Heart right ventricle (tissue), 16 donors: ENCODE results near the gene FAM83G. TPM values are rescaled to one million over a fixed set of nuclear protein-coding genes. Genes with fewer than 3 reads are reported as not detected.
"Not testable (repeated sequence)": the region's sequence is repeated elsewhere in the genome, so short reads cannot be mapped to it uniquely, and the experiment has no call there.

Source experiments
- ATAC-seq, 8 donors: fragments of 200-7000 bp; cut with Tn5 transposase; one replicate each; pipeline ENCODE4 v1.9.1; 2020; ENCODE audit warnings: mild to moderate bottlenecking in 8 of 8, moderate library complexity in 8 of 8, moderate number of reproducible peaks in 1 of 8
- DNase-seq, 2 donors: peaks; one replicate each; pipeline ENCODE4 v3.0.0-alpha.2; 2020
- H3K27ac ChIP-seq, 10 donors: fragments of 200-600 bp; sonication (generic) in 2 of 10; one replicate each; pipeline versions ENCODE4 v1.5.0 to v1.8.0; 2020 to 2022; ENCODE audit warnings: mild to moderate bottlenecking in 3 of 10
- H3K27me3 ChIP-seq, 7 donors: fragments of 200-600 bp; one replicate each; pipeline ENCODE4 v1.8.0; 2021 to 2022; ENCODE audit warnings: mild to moderate bottlenecking in 2 of 7
- H3K36me3 ChIP-seq, 9 donors: fragments of 200-600 bp; sonication (generic) in 1 of 9; one replicate each; pipeline versions ENCODE4 v1.5.0 to v1.8.0; 2020 to 2022; ENCODE audit warnings: mild to moderate bottlenecking in 2 of 9
- H3K4me1 ChIP-seq, 9 donors: fragments of 200-600 bp; sonication (generic) in 1 of 9; one replicate each; pipeline versions ENCODE4 v1.5.0 to v1.8.0; 2020 to 2022; ENCODE audit warnings: mild to moderate bottlenecking in 4 of 9
- H3K4me3 ChIP-seq, 10 donors: fragments of 200-600 bp; sonication (generic) in 2 of 10; one replicate each; pipeline versions ENCODE4 v1.5.0 to v1.8.0; 2020 to 2022; ENCODE audit warnings: mild to moderate bottlenecking in 7 of 10, moderate library complexity in 2 of 10
- H3K9me3 ChIP-seq, 11 donors: fragments of 200-600 bp in 10 of 11; sonication (generic) in 2 of 11; one replicate each; pipeline versions ENCODE4 v1.5.0 to v1.8.0; 2013 to 2022; ENCODE audit warnings: mild to moderate bottlenecking in 2 of 11, control low read depth in 1 of 11, moderate library complexity in 1 of 11
- CTCF ChIP-seq, 9 donors: fragments of 200-600 bp; sonication (generic) in 2 of 9; IDR thresholded peaks; one replicate each; pipeline versions ENCODE4 v1.5.0 to v1.8.0; 2021 to 2022; ENCODE audit warnings: antibody characterized with exemption in 9 of 9, mild to moderate bottlenecking in 5 of 9, moderate library complexity in 1 of 9
- WGBS, 2 donors: extraction: QIAGEN DNeasy Blood & Tissue Kit; methylation state at CpG; one replicate each; pipeline ENCODE4 v1.1.7; 2013; ENCODE audit warnings: inconsistent platforms in 1 of 2; 5-methylcytosine and 5-hydroxymethylcytosine counted together
- intact Hi-C, 10 donors: fragments of 100-400 bp; cut with DNase I; formaldehyde crosslinking; loops; one replicate each; pipeline versions ENCODE4 v1.11.1 to v1.14.2; 2022
- polyA plus RNA-seq, 2 donors: library from polyadenylated mRNA; stranded (reverse); fragments of 200-250 nt; gene quantifications; one replicate each; pipeline ENCODE4 v1.2.3, GENCODE V29; 2013
- total RNA-seq, 10 donors: library from RNA; stranded (reverse); fragmentation: NEBNext Ultra II Directional in 3 of 10; extraction: Animal tissue kit (Norgen Biotek cat#: 25700) in 3 of 10; gene quantifications; one replicate each; pipeline versions ENCODE4 v1.2.1 to v1.2.4, GENCODE V29; 2021 to 2023
- donor health status: Arrhythmogenic right ventricular cardiomyopathy.
- donor health status: ischemic (EF 13 %, LVEDD 7.1; RV severe dilation, severe dysfunction).
- donor health status: healthy with polysubstance abuse.
- donor health status: DM: no; HTN: yes; CAD: no.
- donor health status: DM: no; HTN: no; CAD: no.
- donor health status: ischemic (EF 25% LVEDD 6.9; RV normal size, moderate dysfunction).
- donor health status: ischemic (EF 25% LVEDD 5.7; RV mildly dilated, moderate dysfunction).
- donor health status: healthy.
- donor health status: DM: yes; HTN: yes; CAD: no.
- donor health status: Ischemic cardiomyopathy.
- donor health status: ischemic (EF 35%, LVEDD 5.7; RV mildly dilated, moderate dysfunction).
- donor health status: nonischemic (EF 11% LVEDD 7.7; RV severe dilation, severe dysfunction).
- donor health status: DM: yes; HTN: yes; CAD: no.
- donor health status: PGD.
- donor health status: ischemic (EF 29% LVEDD 5.4; RV normal size, mild dysfunction).
- donor health status: nonischemic (EF 23%, LVEDD 6.1; RV moderate dilation, normal function).

FAM83G gene
- total and polyA plus RNA-seq, 12 donors: 0.96 to 5.5 (median 1.7) TPM

GRCh38 chr17:19038007-19038406 is 33.4 kb upstream of the FAM83G start:
- WGBS, 2 donors: no CpG with 5 or more reads among the region's 17 CpGs

GRCh38 chr17:19037547-19037946 is 33.0 kb upstream of the FAM83G start:
- DNase-seq, ATAC-seq, intact Hi-C loops, H3K4me1 ChIP-seq, H3K27ac ChIP-seq, H3K27me3 ChIP-seq, H3K36me3 ChIP-seq, H3K9me3 ChIP-seq, H3K4me3 ChIP-seq: not testable (repeated sequence)
- no CpG with 5 or more reads among the region's 6 CpGs for WGBS, 2 donors

More at GRCh38 chr17:19038007-19038406, 33.4 kb upstream of the FAM83G start:
- intact Hi-C loops, DNase-seq, H3K27ac ChIP-seq, H3K4me1 ChIP-seq, H3K36me3 ChIP-seq, H3K27me3 ChIP-seq, H3K9me3 ChIP-seq, H3K4me3 ChIP-seq: not testable (repeated sequence)
- peak; percentile 54 to 85 (median 77) for ATAC-seq

GRCh38 chr17:19036186-19036585 is 31.6 kb upstream of the FAM83G start:
- WGBS, 2 donors: no CpG with 5 or more reads among the region's 6 CpGs

GRCh38 chr17:19032377-19032988 is 27.9 kb upstream of the FAM83G start:
- peak overlapping the region in 2 of 10 donors; percentile 44 to 53 for H3K27ac ChIP-seq
- ATAC-seq: peak; percentile 75 to 93 (median 91)
- intact Hi-C loops: not testable (repeated sequence)

More at GRCh38 chr17:19036186-19036585, 31.6 kb upstream of the FAM83G start:
- DNase-seq, ATAC-seq, H3K9me3 ChIP-seq, H3K4me1 ChIP-seq, H3K36me3 ChIP-seq, H3K27ac ChIP-seq, H3K27me3 ChIP-seq, intact Hi-C loops, H3K4me3 ChIP-seq: not testable (repeated sequence)

GRCh38 chr17:19031729-19032128 is 27.2 kb upstream of the FAM83G start:
- TF ChIP-seq CTCF (IDR thresholded peaks at IDR 0.05): peak in 8 of 9 donors; percentile 22 to 52 (median 43)
- WGBS, 2 donors: no CpG with 5 or more reads among the region's 4 CpGs
- DNase-seq: peak; percentile 58 to 72
- intact Hi-C loops, H3K36me3 ChIP-seq, H3K4me1 ChIP-seq, H3K9me3 ChIP-seq, H3K27me3 ChIP-seq, H3K4me3 ChIP-seq: not testable (repeated sequence)
- peak overlapping the region in 2 of 10 donors; percentile 41 to 53 for H3K27ac ChIP-seq
- ATAC-seq: peak; percentile 74 to 92 (median 86)

More at GRCh38 chr17:19032377-19032988, 27.9 kb upstream of the FAM83G start:
- H3K36me3 ChIP-seq, H3K4me1 ChIP-seq, H3K4me3 ChIP-seq, DNase-seq, H3K9me3 ChIP-seq, H3K27me3 ChIP-seq: not testable (repeated sequence)
- 17 to 19% methylated on average over 1 to 3 of the region's 24 CpGs for WGBS, 2 donors

GRCh38 chr17:19030771-19031449 is 26.3 kb upstream of the FAM83G start:
- H3K4me3 ChIP-seq, H3K27me3 ChIP-seq, intact Hi-C loops, ATAC-seq, H3K4me1 ChIP-seq, H3K36me3 ChIP-seq, H3K9me3 ChIP-seq, H3K27ac ChIP-seq, DNase-seq: not testable (repeated sequence)
- WGBS, 2 donors: 71 to 74% methylated on average over 1 to 2 of the region's 5 CpGs

- not testable (repeated sequence) for ATAC-seq, H3K9me3 ChIP-seq, H3K27ac ChIP-seq, DNase-seq, H3K36me3 ChIP-seq, H3K27me3 ChIP-seq, H3K4me3 ChIP-seq, H3K4me1 ChIP-seq
- intact Hi-C loops: loop anchor here in 1 of 10 donors (10.0 kb wide), 1 partner anchor 55 kb away; no protein-coding TSS in a partner anchor
- 18 to 38% methylated on average over 2 of the region's 5 CpGs for WGBS, 2 donors
Measured at GRCh38 chr17:19029740-19030139, 25.2 kb upstream of the FAM83G start.

- H3K4me3 ChIP-seq: not testable (repeated sequence)
Measured at GRCh38 chr17:19028671-19029070, 24.1 kb upstream of the FAM83G start.

More at GRCh38 chr17:19028671-19029070, 24.1 kb upstream of the FAM83G start:
- WGBS, 2 donors: no CpG with 5 or more reads among the region's 11 CpGs
- intact Hi-C loops: loop anchor here in 1 of 10 donors (10.0 kb wide), 1 partner anchor 54 kb away; no protein-coding TSS in a partner anchor
- not testable (repeated sequence) for H3K36me3 ChIP-seq, H3K9me3 ChIP-seq, DNase-seq, H3K4me1 ChIP-seq, H3K27me3 ChIP-seq, H3K27ac ChIP-seq, ATAC-seq
